H9 (cell line): ENCODE measurements around the gene FARP2. TPM values are rescaled to one million over a fixed set of nuclear protein-coding genes. Genes with fewer than 3 reads are reported as not detected.

Experiments used
- DNase-seq: peaks from one replicate; pipeline ENCODE4 v3.0.0-alpha.2; 2017
- H2AFZ ChIP-seq: one replicate; pipeline ENCODE4 v1.6.1; 2013; ENCODE audit warnings: mild to moderate bottlenecking, low read length, control low read depth, moderate library complexity
- H2AK5ac ChIP-seq: 2 replicates; pipeline ENCODE4 v1.6.1; 2013; ENCODE audit warnings: low read length, control low read depth, mixed read lengths; ENCODE audit not compliant: insufficient read length
- H2BK120ac ChIP-seq: one replicate; pipeline ENCODE4 v1.6.1; 2013; ENCODE audit warnings: low read depth, mild to moderate bottlenecking, low read length, control low read depth, inconsistent platforms; ENCODE audit not compliant: poor library complexity, severe bottlenecking
- H2BK12ac ChIP-seq: 2 replicates; pipeline ENCODE4 v1.6.1; 2013; ENCODE audit warnings: low read length, control low read depth, mixed read lengths, low read depth; ENCODE audit not compliant: insufficient read length
- H2BK15ac ChIP-seq: 2 replicates; pipeline ENCODE4 v1.6.1; 2013; ENCODE audit warnings: low read depth, low read length, control low read depth
- H2BK20ac ChIP-seq: one replicate; pipeline ENCODE4 v1.6.1; 2013; ENCODE audit warnings: low read depth, mild to moderate bottlenecking, low read length, control low read depth, inconsistent platforms; ENCODE audit not compliant: poor library complexity, severe bottlenecking
- H2BK5ac ChIP-seq: 2 replicates; pipeline ENCODE4 v1.6.1; 2013; ENCODE audit warnings: low read length, control low read depth, mixed read lengths; ENCODE audit not compliant: insufficient read length
- H3K14ac ChIP-seq: 2 replicates; pipeline ENCODE4 v1.6.1; 2013; ENCODE audit warnings: low read length, control low read depth; ENCODE audit not compliant: insufficient read depth
- H3K18ac ChIP-seq: 2 replicates; pipeline ENCODE4 v1.6.1; 2013; ENCODE audit warnings: low read depth, mild to moderate bottlenecking, mixed read lengths, low read length, control low read depth; ENCODE audit not compliant: insufficient read length
- H3K23ac ChIP-seq: 2 replicates; pipeline ENCODE4 v1.6.1; 2013; ENCODE audit warnings: low read length, control low read depth, mixed read lengths, low read depth; ENCODE audit not compliant: insufficient read length
- H3K23me2 ChIP-seq: 2 replicates; pipeline ENCODE4 v1.6.1; 2013; ENCODE audit warnings: low read depth, mild to moderate bottlenecking, mixed read lengths, low read length, control low read depth; ENCODE audit not compliant: insufficient read length, poor library complexity, severe bottlenecking
- H3K27ac ChIP-seq: 2 replicates; pipeline ENCODE4 v1.5.1; 2013; ENCODE audit warnings: low read length, control low read depth, mixed read lengths, low read depth; ENCODE audit not compliant: insufficient read length
- H3K27me3 ChIP-seq: 2 replicates; pipeline ENCODE4 v1.6.1; 2013; ENCODE audit warnings: low read length, control low read depth, inconsistent platforms; ENCODE audit not compliant: insufficient read depth
- H3K4ac ChIP-seq: 2 replicates; pipeline ENCODE4 v1.6.1; 2013; ENCODE audit warnings: low read depth, mild to moderate bottlenecking, control low read depth, inconsistent platforms, low read length, moderate library complexity
- H3K4me1 ChIP-seq: 2 replicates; pipeline ENCODE4 v1.6.1; 2013; ENCODE audit warnings: low read length, control low read depth, inconsistent platforms; ENCODE audit not compliant: insufficient read depth
- H3K4me2 ChIP-seq: 2 replicates; pipeline ENCODE4 v1.6.1; 2013; ENCODE audit warnings: low read length, control low read depth, mixed read lengths; ENCODE audit not compliant: insufficient read length, insufficient read depth
- H3K56ac ChIP-seq: 2 replicates; pipeline ENCODE4 v1.6.1; 2013; ENCODE audit warnings: low read depth, mild to moderate bottlenecking, mixed read lengths, low read length, control low read depth; ENCODE audit not compliant: insufficient read length
- H3K79me1 ChIP-seq: 2 replicates; pipeline ENCODE4 v1.6.1; 2013; ENCODE audit warnings: low read depth, mild to moderate bottlenecking, moderate library complexity, low read length, control low read depth, inconsistent platforms; ENCODE audit not compliant: insufficient read depth, poor library complexity, severe bottlenecking
- H3K79me2 ChIP-seq: 2 replicates; pipeline ENCODE4 v1.6.1; 2013; ENCODE audit warnings: low read length, control low read depth, inconsistent platforms; ENCODE audit not compliant: insufficient read depth
- H3K9ac ChIP-seq: 2 replicates; pipeline ENCODE4 v1.6.1; 2013; ENCODE audit warnings: low read length, control low read depth, mixed read lengths; ENCODE audit not compliant: insufficient read length; ENCODE audit errors: extremely low read depth
- H3K9me3 ChIP-seq: one replicate; pipeline ENCODE4 v1.6.1; 2013; ENCODE audit warnings: low read depth, low read length, inconsistent platforms; ENCODE audit not compliant: control insufficient read depth
- H3T11ph ChIP-seq: one replicate; pipeline ENCODE4 v1.6.1; 2013; ENCODE audit warnings: mild to moderate bottlenecking, low read length, control low read depth, inconsistent platforms
- H4K20me1 ChIP-seq: one replicate; pipeline ENCODE4 v1.6.1; 2013; ENCODE audit not compliant: control insufficient read depth, insufficient read length, insufficient read depth
- H4K5ac ChIP-seq: 2 replicates; pipeline ENCODE4 v1.6.1; 2013; ENCODE audit warnings: low read depth, mild to moderate bottlenecking, mixed read lengths, low read length, control low read depth; ENCODE audit not compliant: insufficient read length
- H4K8ac ChIP-seq: replicated peaks from 2 replicates; pipeline ENCODE4 v1.6.1; 2013; ENCODE audit warnings: low read length, control low read depth, mixed read lengths, low read depth; ENCODE audit not compliant: insufficient read length
- H4K91ac ChIP-seq: 2 replicates; pipeline ENCODE4 v1.6.1; 2013; ENCODE audit warnings: low read depth, mild to moderate bottlenecking, moderate library complexity, mixed read lengths, low read length, control low read depth; ENCODE audit not compliant: insufficient read length
- H3K27ac Mint-ChIP-seq, 3 experiments: 2 replicates in 2 of 3; 3 replicates in 1 of 3; pipeline ENCODE4 v1.8.0; 2020 to 2021; ENCODE audit warnings: mixed read lengths in 3 of 3, mild to moderate bottlenecking in 1 of 3, moderate library complexity in 1 of 3
- H3K27me3 Mint-ChIP-seq: 2 replicates; pipeline ENCODE4 v1.8.0; 2021; ENCODE audit warnings: low read depth, mild to moderate bottlenecking, moderate library complexity, mixed read lengths
- H3K36me3 Mint-ChIP-seq, 3 experiments: 2 replicates in 2 of 3; 3 replicates in 1 of 3; pipeline ENCODE4 v1.8.0; 2020 to 2021; ENCODE audit warnings: low read depth in 3 of 3, mixed read lengths in 3 of 3; ENCODE audit not compliant: insufficient read depth in 1 of 3
- H3K4me1 Mint-ChIP-seq, 2 experiments: 2 replicates each; pipeline ENCODE4 v1.8.0; 2020; ENCODE audit warnings: mixed read lengths in 2 of 2
- H3K4me3 Mint-ChIP-seq, 2 experiments: 2 replicates in 1 of 2; 3 replicates in 1 of 2; pipeline ENCODE4 v1.8.0; 2020 to 2021; ENCODE audit warnings: mild to moderate bottlenecking in 2 of 2, mixed read lengths in 2 of 2, moderate library complexity in 1 of 2
- H3K9me3 Mint-ChIP-seq, 2 experiments: 2 replicates in 1 of 2; 3 replicates in 1 of 2; pipeline ENCODE4 v1.8.0; 2020; ENCODE audit warnings: mild to moderate bottlenecking in 2 of 2, mixed read lengths in 2 of 2, moderate library complexity in 1 of 2
- CTCF ChIP-seq: fragments of 200-600 bp; sonication (generic); conservative IDR thresholded peaks from 3 replicates; pipeline ENCODE4 v1.8.0; 2021; ENCODE audit warnings: antibody characterized with exemption, mild to moderate bottlenecking
- WGBS: extraction: QIAGEN DNeasy Blood & Tissue Kit; methylation state at CpG from one replicate; pipeline ENCODE4 v1.1.7; 2013; ENCODE audit warnings: missing lambda C conversion rate, low lambda C conversion rate, mixed read lengths; ENCODE audit not compliant: insufficient read length; ENCODE audit errors: extremely low coverage; 5-methylcytosine and 5-hydroxymethylcytosine counted together
- total RNA-seq: library from RNA; stranded (reverse); gene quantifications from 2 replicates; pipeline ENCODE4 v1.2.1, GENCODE V29; 2021

FARP2 gene
- total RNA-seq, 1 experiment from 2014 or later = 33.9 TPM

DNA sequence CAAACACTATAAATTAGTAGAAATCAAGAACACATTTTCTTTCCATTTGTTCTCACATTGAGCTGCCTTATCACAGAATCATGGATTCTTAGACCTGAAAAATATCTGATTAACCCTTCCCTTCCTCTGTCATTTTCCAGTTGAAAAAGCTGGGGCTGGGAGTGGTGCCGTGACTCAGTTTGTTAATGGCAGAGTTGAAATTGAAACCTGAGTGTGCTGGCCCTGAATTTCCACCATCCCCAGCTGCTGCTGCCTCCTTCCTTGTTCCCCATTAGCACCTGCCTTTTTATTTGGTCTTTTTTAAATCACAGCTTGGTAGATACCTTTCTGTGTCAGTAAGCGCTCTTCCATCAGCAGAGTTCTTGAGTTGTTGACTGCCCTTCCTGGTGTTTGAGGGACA, 10.6 kb downstream of the FARP2 start:
- Mint-ChIP-seq H3K27ac (peak overlapping the region in 2 of 3 experiments; percentile 10 to 15; a peak in 2 of 7 replicates), H3K4me1 (peaks cover 27 to 29% of the 10 kb centered on the region in 2 experiments), H3K4me3 (no peak overlapping the region; a peak in 1 of 5 replicates), H3K9me3 (no peaks in the 10 kb centered on the region), H3K36me3 (0 out of 7 replicates have a peak, but pooled peaks cover 0 to 4% (median 0%) of the 10 kb centered on the region in 3 experiments), H3K27me3 (no peaks in the 10 kb centered on the region)
- H3K27me3 ChIP-seq = no peaks in the 10 kb centered on the region
- H3K56ac ChIP-seq = no peak overlapping the region
- no peak overlapping the region for H2BK20ac ChIP-seq
- H3T11ph ChIP-seq = no peak overlapping the region
- no peaks in the 10 kb centered on the region; the same call in 1 of the 2 replicates for H3K4me1 ChIP-seq
- H3K79me2 ChIP-seq = no peaks in the 10 kb centered on the region; the same call in 1 of the 2 replicates
- no peak overlapping the region for H4K91ac ChIP-seq
- no peak overlapping the region for H3K14ac ChIP-seq
- H2AK5ac ChIP-seq = no peak overlapping the region
- no peak overlapping the region for H3K23ac ChIP-seq
- H3K9me3 ChIP-seq = no peaks in the 10 kb centered on the region
- H3K4me2 ChIP-seq = no peak overlapping the region
- H3K79me1 ChIP-seq = no peaks in the 10 kb centered on the region
- no peak overlapping the region for H2BK12ac ChIP-seq
- H2BK5ac ChIP-seq = no peak overlapping the region
- no peak overlapping the region for H2BK120ac ChIP-seq
- H3K18ac ChIP-seq = no peak overlapping the region
- H3K9ac ChIP-seq = no peak overlapping the region
- no peak overlapping the region for H3K27ac ChIP-seq
- no CpG with 5 or more reads among the region's 2 CpGs for WGBS
- DNase-seq = no peak
- no peaks in the 10 kb centered on the region for H4K20me1 ChIP-seq
- H3K4ac ChIP-seq = no peak overlapping the region
- no peak overlapping the region for H4K8ac ChIP-seq
- no peak overlapping the region for H2BK15ac ChIP-seq
- no peak overlapping the region for H4K5ac ChIP-seq
- no peak overlapping the region for H2AFZ ChIP-seq
- TF ChIP-seq CTCF = no peak
- H3K23me2 ChIP-seq = no peaks in the 10 kb centered on the region
